NB4 (cell line): ENCODE data around the gene DEGS1.

Source experiments
- MAX ChIP-seq: IDR thresholded peaks from 2 replicates; pipeline ENCODE4 v1.6.1; 2011; ENCODE audit warnings: low read depth, low read length
- MYC ChIP-seq: IDR thresholded peaks from 2 replicates; pipeline ENCODE4 v1.6.1; 2011; ENCODE audit warnings: low read depth, low read length
- POLR2A ChIP-seq: IDR thresholded peaks from 2 replicates; pipeline ENCODE4 v1.6.1; 2011; ENCODE audit warnings: mild to moderate bottlenecking; ENCODE audit not compliant: insufficient read length; ENCODE audit errors: extremely low read depth
- TF ChIP-seq, protein P1 (sequence below): IDR thresholded peaks from one replicate; pipeline ENCODE4 v1.5.1; 2012; ENCODE audit warnings: low read depth, low read length

- TF ChIP-seq, protein P1, sequence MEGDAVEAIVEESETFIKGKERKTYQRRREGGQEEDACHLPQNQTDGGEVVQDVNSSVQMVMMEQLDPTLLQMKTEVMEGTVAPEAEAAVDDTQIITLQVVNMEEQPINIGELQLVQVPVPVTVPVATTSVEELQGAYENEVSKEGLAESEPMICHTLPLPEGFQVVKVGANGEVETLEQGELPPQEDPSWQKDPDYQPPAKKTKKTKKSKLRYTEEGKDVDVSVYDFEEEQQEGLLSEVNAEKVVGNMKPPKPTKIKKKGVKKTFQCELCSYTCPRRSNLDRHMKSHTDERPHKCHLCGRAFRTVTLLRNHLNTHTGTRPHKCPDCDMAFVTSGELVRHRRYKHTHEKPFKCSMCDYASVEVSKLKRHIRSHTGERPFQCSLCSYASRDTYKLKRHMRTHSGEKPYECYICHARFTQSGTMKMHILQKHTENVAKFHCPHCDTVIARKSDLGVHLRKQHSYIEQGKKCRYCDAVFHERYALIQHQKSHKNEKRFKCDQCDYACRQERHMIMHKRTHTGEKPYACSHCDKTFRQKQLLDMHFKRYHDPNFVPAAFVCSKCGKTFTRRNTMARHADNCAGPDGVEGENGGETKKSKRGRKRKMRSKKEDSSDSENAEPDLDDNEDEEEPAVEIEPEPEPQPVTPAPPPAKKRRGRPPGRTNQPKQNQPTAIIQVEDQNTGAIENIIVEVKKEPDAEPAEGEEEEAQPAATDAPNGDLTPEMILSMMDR: no peak
- TF ChIP-seq POLR2A (no peak), MAX (no peak), MYC (no peak)
Measured at GRCh38 chr1:224211206-224211962, 28.3 kb downstream of the DEGS1 start.
